ENCODE data around the gene NOL9. TPM values are rescaled to one million over a fixed set of nuclear protein-coding genes. Genes with fewer than 3 reads are reported as not detected.

Gene NOL9
- total and polyA plus RNA-seq, 9 of the 15 experiments (the other 6 are each of a cell fraction or from before 2014, with no cell fraction given) = 5.6 to 76.5 (median 47.3) TPM

DNA sequence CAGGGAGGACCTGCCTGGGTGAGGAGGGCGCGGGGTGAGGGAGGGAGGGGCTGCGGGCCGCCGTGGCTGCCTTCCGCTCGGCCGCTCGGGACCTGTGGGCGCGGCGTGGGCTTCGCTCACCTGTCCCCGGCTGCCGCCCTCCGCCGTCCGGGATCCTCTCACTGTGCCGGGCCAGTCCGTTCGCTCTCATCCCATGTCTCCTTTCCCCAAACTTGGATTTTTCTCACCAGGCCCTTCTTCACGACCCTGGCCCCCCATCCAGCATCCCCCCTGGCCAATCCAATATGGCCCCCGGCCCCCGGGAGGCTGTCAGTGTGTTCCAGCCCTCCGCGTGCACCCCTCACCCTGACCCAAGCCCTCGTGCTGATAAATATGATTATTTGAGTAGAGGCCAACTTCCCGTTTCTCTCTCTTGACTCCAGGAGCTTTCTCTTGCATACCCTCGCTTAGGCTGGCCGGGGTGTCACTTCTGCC is 25.8 kb upstream of the NOL9 start:
- under 1% methylated on average over 14 of the region's 30 CpGs for WGBS (ENCODE audit: insufficient coverage, low coverage, missing lambda C conversion rate)
- Histone ChIP-seq H2AFZ (ENCODE audit: low read depth, low read length) (peak overlapping the region; percentile 88), H3K9ac (ENCODE audit: insufficient read depth in 1 of 2, low read depth in 2 of 2, low read length in 2 of 2) (peak overlapping the region; percentile 74 to 96), H3K4me2 (ENCODE audit: insufficient read depth, low read length) (peak overlapping the region; percentile 96), H3K79me2 (ENCODE audit: control insufficient read depth, insufficient read depth, low read length) (peaks cover 41% of the 10 kb centered on the region), H3K4me3 (peak overlapping the region; percentile 74), H3K27me3 (ENCODE audit: control insufficient read depth in 2 of 2, insufficient read depth in 2 of 2, low read length in 2 of 2) (no peaks in the 10 kb centered on the region), H3K36me3 (ENCODE audit: control insufficient read depth, insufficient read depth, low read length) (peaks cover 18% of the 10 kb centered on the region; the same call in 1 of the 3 replicates), H3K4me1 (replicated peaks in 1 of 2; ENCODE audit: control insufficient read depth in 2 of 2, insufficient read depth in 2 of 2, low read length in 2 of 2) (peaks cover 41 to 58% of the 10 kb centered on the region in 2 experiments), H4K20me1 (replicated peaks; ENCODE audit: control insufficient read depth, insufficient read depth, low read length) (peaks cover 23% of the 10 kb centered on the region), H3K9me1 (ENCODE audit: control insufficient read depth, insufficient read depth, low read length) (peaks cover 10% of the 10 kb centered on the region), H3K9me3 (replicated peaks; ENCODE audit: control insufficient read depth, insufficient read depth, low read depth, low read length) (no peaks in the 10 kb centered on the region), H3K27ac (ENCODE audit: extremely low read depth, low read depth, low read length) (peak overlapping the region; percentile 73)
- peak; percentile 49 for ATAC-seq
- TSS peak; percentile 66 for BruUV-seq (replicated peaks)
- no peak for FAIRE-seq
- peak in 1 of 4 experiments; percentile 55 for DNase-seq (ENCODE audit: extremely low read depth in 1 of 4, low spot score in 3 of 4)
- ChIA-PET CTCF (ENCODE audit: low intra/inter-chr PET ratio) (interaction anchor here (1.3 kb wide), 1 partner anchor 26 kb away, joined by 4 read pairs; the partner anchor contains the start of gene NOL9), POLR2A (interaction anchor here (0.6 to 13.4 kb wide), 13 partner anchors 9 to 1969 kb away, joined by 3 to 221 read pairs (median 4); partner anchors contain the start of genes KLHL21 and NOL9)
- in situ Hi-C loops (cut with MboI) = no loop called here
- intact Hi-C loops (cut with micrococcal nuclease) = loop anchor here (2.0 kb wide), 1 partner anchor 21 kb away; no protein-coding TSS in a partner anchor
- no peak for TF ChIP-seq RBM39 (optimal IDR thresholded peaks at IDR 0.05; ENCODE audit: low read depth, low read length)
- TF ChIP-seq FOXK1 (CRISPR knock-in tag; IDR thresholded peaks at IDR 0.05; ENCODE audit: borderline replicate concordance) = peak; percentile 74; the same call in 1 of the 2 replicates
- TF ChIP-seq ZNF354B (CRISPR knock-in tag; IDR thresholded peaks at IDR 0.05) = no peak
- no peak for TF ChIP-seq COPS2 (conservative IDR thresholded peaks at IDR 0.05)
- TF ChIP-seq, protein P1, sequence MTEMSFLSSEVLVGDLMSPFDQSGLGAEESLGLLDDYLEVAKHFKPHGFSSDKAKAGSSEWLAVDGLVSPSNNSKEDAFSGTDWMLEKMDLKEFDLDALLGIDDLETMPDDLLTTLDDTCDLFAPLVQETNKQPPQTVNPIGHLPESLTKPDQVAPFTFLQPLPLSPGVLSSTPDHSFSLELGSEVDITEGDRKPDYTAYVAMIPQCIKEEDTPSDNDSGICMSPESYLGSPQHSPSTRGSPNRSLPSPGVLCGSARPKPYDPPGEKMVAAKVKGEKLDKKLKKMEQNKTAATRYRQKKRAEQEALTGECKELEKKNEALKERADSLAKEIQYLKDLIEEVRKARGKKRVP (CRISPR knock-in tag; IDR thresholded peaks at IDR 0.05) = 0 out of 2 replicates have a peak, but pooled peaks have one; percentile 33
- TF ChIP-seq EP400 (IDR thresholded peaks at IDR 0.05) = no peak; the same call in 1 of the 2 replicates
- TF ChIP-seq, protein P2, sequence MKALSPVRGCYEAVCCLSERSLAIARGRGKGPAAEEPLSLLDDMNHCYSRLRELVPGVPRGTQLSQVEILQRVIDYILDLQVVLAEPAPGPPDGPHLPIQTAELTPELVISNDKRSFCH (CRISPR knock-in tag; IDR thresholded peaks at IDR 0.05) = no peak
- TF ChIP-seq, protein P2 (tag; IDR thresholded peaks at IDR 0.05) = no peak
- TF ChIP-seq TCF3 (CRISPR knock-in tag; IDR thresholded peaks at IDR 0.05) = no peak; the same call in 1 of the 2 replicates
- TF ChIP-seq CREB1 (IDR thresholded peaks at IDR 0.05) = no peak
- no peak; the same call in 1 of the 2 replicates for TF ChIP-seq CREB1 (CRISPR knock-in tag; IDR thresholded peaks at IDR 0.05)
- no peak; the same call in none of the 2 replicates for TF ChIP-seq ZNF263 (CRISPR knock-in tag; IDR thresholded peaks at IDR 0.05; ENCODE audit: borderline replicate concordance)
- TF ChIP-seq BCL6 (CRISPR knock-in tag; IDR thresholded peaks at IDR 0.05) = no peak
- peak; percentile 94; the same call in 1 of the 2 replicates for TF ChIP-seq PHB (CRISPR knock-in tag; IDR thresholded peaks at IDR 0.05)
- TF ChIP-seq, protein P3, sequence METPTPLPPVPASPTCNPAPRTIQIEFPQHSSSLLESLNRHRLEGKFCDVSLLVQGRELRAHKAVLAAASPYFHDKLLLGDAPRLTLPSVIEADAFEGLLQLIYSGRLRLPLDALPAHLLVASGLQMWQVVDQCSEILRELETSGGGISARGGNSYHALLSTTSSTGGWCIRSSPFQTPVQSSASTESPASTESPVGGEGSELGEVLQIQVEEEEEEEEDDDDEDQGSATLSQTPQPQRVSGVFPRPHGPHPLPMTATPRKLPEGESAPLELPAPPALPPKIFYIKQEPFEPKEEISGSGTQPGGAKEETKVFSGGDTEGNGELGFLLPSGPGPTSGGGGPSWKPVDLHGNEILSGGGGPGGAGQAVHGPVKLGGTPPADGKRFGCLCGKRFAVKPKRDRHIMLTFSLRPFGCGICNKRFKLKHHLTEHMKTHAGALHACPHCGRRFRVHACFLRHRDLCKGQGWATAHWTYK (CRISPR knock-in tag; IDR thresholded peaks at IDR 0.05) = 0 out of 2 replicates have a peak, but pooled peaks have one; percentile 59
- TF ChIP-seq NFIC (IDR thresholded peaks at IDR 0.05) = 0 out of 2 replicates have a peak, but pooled peaks have one; percentile 4
- TF ChIP-seq, protein P4, sequence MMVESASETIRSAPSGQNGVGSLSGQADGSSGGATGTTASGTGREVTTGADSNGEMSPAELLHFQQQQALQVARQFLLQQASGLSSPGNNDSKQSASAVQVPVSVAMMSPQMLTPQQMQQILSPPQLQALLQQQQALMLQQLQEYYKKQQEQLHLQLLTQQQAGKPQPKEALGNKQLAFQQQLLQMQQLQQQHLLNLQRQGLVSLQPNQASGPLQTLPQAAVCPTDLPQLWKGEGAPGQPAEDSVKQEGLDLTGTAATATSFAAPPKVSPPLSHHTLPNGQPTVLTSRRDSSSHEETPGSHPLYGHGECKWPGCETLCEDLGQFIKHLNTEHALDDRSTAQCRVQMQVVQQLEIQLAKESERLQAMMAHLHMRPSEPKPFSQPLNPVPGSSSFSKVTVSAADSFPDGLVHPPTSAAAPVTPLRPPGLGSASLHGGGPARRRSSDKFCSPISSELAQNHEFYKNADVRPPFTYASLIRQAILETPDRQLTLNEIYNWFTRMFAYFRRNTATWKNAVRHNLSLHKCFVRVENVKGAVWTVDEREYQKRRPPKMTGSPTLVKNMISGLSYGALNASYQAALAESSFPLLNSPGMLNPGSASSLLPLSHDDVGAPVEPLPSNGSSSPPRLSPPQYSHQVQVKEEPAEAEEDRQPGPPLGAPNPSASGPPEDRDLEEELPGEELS (CRISPR knock-in tag; IDR thresholded peaks at IDR 0.05; ENCODE audit: borderline replicate concordance) = 0 out of 2 replicates have a peak, but pooled peaks have one; percentile 21
